ENCODE measurements around the gene UNC79. TPM values are rescaled to one million over a fixed set of nuclear protein-coding genes. Genes with fewer than 3 reads are reported as not detected.
A peak's percentile ranks its signal among the peaks of the same experiment; 100 is the strongest.

The UNC79 gene
- total RNA-seq, 1 donor from 2014 or later, result 0.03 TPM

DNA sequence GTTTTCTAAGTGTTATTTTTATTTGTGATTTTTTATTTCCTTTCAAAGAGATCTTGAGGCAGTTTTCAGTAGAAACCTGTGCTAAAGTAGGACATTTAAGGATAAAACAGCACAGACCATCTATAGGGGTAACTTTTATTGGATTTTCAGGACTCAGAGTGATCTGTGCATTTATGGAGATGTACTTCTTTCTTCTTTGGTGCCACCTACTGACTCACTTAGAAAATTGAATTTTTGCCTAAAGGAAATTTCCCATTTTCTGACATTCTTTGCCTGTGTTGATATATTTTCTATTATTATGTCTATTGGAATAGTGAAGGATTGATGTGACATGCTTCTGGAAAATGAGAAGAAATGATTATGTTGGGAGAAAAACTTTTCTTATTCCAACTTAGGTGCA lies 113.0 kb downstream of the UNC79 start:
- no peak for DNase-seq (ENCODE audit: low spot score)
- ATAC-seq, result peak; percentile 47

DNA sequence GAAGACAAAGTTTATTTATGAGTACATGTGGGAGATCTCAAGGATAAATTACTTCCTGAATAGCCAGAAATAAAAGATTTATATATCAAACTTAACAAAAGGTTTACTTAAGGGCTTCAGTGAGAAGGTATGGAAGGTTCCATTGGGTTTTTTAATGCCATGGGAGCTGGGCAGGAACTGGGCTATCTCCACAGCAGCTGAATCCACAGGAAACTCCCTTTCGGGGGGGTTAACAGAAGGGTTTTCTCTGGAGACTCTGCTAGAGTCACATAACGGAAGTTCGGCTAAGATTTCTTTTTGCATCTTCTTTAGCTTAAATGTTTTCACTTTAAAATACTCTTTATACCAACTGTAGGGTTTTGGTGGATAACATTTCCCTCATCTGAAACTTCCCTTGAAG lies 113.5 kb downstream of the UNC79 start:
- no peak for ATAC-seq

DNA sequence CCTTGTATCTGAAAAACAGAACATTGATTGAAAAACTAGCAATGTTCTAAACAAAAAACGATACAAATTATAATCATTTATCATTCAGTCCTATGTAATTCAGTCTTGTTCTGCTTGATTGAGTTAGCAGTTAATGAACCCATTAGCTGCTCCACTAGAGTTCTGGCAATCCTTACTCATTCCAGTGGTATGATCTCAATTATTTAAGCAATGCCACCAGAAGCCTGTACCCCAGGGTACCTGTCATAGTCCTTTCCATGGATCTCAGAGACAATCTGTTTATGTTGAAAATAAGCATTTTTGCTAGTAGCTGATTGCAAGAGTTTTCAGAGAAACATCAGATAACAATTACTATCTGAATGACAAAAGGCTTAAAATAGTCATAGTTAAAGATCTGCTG lies 115.9 kb downstream of the UNC79 start:
- no peak for ATAC-seq

More for the DNA sequence above, 113.5 kb downstream of the UNC79 start:
- no peak for DNase-seq (ENCODE audit: low spot score)

DNA sequence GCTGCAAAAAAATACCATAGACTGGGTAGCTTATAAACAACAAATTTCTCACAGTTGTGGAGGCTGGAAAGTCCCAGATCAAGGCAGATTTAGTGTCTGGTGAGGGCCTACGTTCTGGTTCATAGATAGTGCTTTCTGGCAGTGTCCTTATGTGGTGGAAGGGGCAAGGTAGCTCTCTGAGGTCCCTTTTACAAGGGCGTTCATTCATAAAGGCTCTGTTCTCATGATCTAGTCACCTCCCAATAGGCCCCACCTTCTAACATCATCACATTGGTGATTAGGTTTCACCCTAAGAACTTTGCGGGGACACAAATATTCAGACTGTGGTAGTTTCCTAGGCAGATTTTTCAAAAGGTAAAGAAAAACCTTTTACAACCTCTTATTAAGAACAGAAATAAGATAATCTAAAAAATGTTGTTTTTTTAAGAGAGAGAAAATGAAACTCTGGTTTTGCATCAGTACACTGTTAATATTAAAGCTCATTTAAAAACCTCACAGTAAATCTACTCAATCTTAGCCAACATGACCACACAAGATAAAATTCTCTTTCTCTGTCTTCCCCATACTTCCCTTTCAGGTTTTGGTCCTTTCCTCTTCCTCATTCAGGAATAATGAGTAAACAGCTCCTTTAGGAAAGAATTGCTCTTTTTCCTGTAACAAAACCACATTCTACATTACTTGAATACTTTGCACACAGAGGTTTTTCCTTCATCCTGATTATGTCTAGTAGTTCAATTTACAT lies 117.5 kb downstream of the UNC79 start:
- ATAC-seq, result no peak
- DNase-seq (ENCODE audit: low spot score), result no peak

More for the DNA sequence above, 115.9 kb downstream of the UNC79 start:
- no peak for DNase-seq (ENCODE audit: low spot score)

DNA sequence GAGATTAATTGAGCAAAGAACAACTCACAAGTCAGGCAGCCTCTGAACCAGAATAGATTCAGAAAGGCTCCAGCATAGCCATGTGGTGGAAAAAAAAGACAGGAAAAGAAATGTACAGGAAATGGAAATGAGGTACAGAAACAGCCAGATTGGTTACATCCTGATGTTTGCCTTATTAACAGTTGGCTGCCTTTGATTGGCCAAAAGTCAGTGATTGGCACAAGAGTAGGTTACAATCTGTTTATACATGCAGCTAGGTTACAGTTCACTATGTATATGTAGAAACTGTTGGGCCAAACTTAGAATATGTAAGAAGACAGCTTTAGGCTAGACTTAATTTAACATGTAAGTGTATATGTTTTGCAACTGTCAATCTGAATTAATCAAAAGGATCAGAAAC lies 118.9 kb downstream of the UNC79 start:
- no peak for ATAC-seq
- DNase-seq (ENCODE audit: low spot score), result no peak

DNA sequence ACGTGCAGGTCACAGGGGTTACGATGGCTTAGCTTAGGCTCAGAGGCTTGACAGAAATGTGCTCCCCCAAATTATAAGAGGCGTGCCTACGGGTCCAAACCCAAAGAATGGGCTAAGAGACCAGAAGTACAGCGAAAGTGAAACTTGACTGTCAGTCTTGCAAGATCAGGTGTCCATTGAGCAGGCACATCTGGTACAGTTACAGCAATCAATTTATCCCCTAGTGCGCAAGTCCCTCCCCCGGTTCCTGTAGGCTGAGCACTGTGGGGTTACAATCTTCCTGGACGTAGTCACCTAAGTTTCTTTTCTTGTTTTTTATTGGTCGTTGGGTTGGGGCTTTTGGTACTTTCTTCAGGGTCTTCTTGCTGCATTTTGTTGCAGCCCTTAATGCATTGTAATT lies 134.2 kb downstream of the UNC79 start:
- ATAC-seq (no peak), DNase-seq (ENCODE audit: low spot score) (no peak)

DNA sequence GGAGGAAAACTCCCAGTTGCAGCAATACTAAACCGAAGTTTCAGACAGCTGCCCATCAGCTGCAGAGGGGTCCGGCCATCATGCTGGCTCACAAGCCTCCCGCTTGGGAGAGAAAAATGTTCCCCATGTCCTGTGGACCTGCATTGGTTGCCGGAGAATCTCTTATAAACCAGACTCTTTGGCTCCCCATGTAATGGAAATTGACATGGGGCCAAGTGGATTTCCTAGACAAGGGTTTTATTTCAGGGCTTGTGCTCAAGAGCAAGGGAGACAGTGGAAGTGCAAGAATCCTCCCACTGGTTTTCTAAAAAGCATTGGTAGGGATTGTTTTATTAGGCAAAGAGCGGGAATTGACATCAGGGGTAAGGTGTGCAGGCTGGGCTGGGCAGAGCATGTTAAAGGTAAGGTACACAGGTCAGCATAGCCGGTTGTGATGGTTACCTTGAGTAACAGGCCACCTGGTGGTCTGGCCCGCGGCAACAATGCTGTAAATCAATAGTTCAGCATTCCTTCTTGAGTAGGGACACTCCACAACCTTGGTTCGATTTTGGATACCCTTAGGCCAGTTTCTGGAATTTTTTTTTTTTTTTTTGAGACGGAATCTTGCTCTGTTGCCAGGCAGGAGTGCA lies 135.4 kb downstream of the UNC79 start:
- no peak for DNase-seq (ENCODE audit: low spot score)
- ATAC-seq, result no peak

- ATAC-seq, result no peak
- DNase-seq (ENCODE audit: low spot score), result no peak
Measured at GRCh38 chr14:93571275-93571674, 140.5 kb downstream of the UNC79 start.

DNA sequence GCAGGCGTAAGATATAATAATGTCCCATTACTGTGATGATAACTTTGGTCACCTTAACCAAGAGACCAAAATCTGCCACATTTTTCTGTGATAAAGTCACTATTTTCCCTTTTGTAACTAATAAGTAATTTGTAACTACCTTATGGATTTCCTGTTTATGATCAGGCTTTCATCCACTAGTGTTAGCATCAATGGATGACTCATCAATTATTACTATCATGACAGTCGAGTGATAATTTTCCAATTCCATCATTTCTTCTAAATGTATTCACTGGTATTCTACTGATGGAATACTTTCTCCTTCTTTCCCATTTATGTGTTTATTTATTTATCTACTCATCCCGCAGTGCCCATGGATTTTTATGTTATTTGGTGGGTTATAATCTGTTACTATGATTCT lies 148.4 kb downstream of the UNC79 start:
- ATAC-seq, result no peak
- no peak for DNase-seq (ENCODE audit: low spot score)

DNA sequence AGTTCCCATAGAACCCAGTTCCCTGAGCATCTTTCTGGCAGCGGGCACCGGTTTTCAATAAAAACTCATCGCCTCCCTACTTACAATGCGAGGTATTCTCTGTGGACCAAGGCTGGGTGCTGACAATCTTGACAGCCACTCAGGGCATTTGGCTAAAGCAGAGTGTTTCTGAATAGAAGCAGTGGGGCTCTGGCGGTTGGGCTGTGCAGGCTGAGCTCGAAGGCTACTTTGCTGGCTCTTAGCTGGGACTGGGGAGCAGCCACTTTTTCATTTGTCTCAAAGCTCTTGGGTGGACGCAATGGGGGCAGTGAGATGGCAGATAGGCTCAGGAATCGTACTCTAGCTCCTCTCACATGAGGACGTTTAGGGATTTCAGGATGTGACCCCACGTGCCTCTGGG lies 151.8 kb downstream of the UNC79 start:
- no peak for DNase-seq (ENCODE audit: low spot score)
- ATAC-seq, result no peak

DNA sequence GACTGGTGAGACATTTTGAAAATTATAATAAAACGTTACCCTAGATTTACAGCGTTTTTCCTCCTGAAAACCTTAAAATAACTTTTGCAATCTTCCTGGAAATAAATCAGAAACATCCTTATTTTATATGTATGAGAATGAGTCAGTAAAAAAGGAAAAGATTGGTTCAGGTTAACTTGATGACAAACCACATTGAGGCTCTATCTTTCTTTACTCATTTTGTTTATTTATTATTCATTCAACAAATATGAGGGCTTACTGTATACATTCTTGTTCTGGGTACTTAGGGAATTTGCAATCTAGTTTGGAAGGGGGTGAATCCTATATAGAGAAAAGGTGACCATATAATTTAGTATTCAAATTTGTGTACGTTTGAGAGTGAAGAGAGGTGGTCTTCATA lies 156.6 kb downstream of the UNC79 start:
- ATAC-seq (no peak), DNase-seq (ENCODE audit: low spot score) (no peak)

DNA sequence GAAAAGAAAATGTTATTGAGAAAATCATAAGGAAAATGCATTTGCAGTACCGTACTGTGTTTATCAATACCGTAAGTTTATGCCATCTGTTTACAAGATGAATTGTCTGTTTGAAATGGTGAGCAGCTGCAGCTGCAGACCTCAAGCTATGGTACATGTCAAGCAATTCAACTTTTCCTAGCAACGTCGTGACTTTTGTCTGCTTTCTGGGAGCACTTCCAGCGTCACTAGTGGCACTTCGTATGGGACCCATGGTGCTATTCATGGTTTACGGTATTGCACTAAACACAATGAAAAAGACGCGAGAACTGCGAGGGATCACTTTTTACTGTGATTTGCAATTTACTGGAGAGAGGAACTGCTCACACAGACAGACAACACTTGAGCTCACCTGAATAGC lies 160.8 kb downstream of the UNC79 start:
- no peak for ATAC-seq
- DNase-seq (ENCODE audit: low spot score), result no peak

- DNase-seq (ENCODE audit: low spot score) (no peak), ATAC-seq (no peak)
Measured at GRCh38 chr14:93592786-93593185, 162.0 kb downstream of the UNC79 start.

GRCh38 chr14:93606091-93606490 lies 175.4 kb downstream of the UNC79 start:
- ATAC-seq, result no peak
- DNase-seq (ENCODE audit: low spot score), result no peak

GRCh38 chr14:93619176-93619793 lies 188.5 kb downstream of the UNC79 start:
- DNase-seq (ENCODE audit: low spot score) (no peak), ATAC-seq (peak; percentile 73)

DNA sequence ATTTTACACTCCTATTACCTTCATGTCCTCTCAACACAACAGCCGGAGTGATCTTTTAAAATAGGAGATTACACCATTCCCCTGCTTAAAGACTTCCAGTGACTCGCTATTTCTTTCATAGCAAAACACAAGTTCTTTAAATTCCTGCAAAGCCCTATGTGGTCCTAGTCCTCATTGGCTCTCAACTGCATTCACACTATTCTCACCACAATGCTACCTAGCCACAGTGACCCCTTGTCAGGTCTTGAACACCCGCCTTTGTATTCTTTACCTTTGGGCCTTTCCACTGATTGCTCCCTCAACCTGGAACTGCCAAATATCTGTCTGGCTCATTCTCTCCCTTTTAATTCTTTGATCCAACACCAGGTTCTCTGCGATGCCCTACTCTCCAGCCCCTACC lies 197.3 kb downstream of the UNC79 start:
- DNase-seq (ENCODE audit: low spot score) (no peak), ATAC-seq (no peak)

- no peak for ATAC-seq
- no peak for DNase-seq (ENCODE audit: low spot score)
Measured at GRCh38 chr14:93629643-93630042, 198.9 kb downstream of the UNC79 start.

- no peak for ATAC-seq
- DNase-seq (ENCODE audit: low spot score), result no peak
Measured at GRCh38 chr14:93638790-93639189, 208.1 kb downstream of the UNC79 start.

GRCh38 chr14:93643127-93643526 lies 212.4 kb downstream of the UNC79 start:
- no peak for ATAC-seq

GRCh38 chr14:93643676-93644075 lies 212.9 kb downstream of the UNC79 start:
- no peak for DNase-seq (ENCODE audit: low spot score)
- no peak for ATAC-seq

More at GRCh38 chr14:93643127-93643526, 212.4 kb downstream of the UNC79 start:
- DNase-seq (ENCODE audit: low spot score), result no peak

GRCh38 chr14:93645200-93645599 lies 214.5 kb downstream of the UNC79 start:
- DNase-seq (ENCODE audit: low spot score) (no peak), ATAC-seq (no peak)
